Right lobe of liver (tissue), 6 donors: Measurements from ENCODE around the gene VPS33A. TPM values are rescaled to one million over a fixed set of nuclear protein-coding genes. Genes with fewer than 3 reads are reported as not detected.

Experiments
- ATAC-seq, 4 donors: fragments of 200-7000 bp; cut with Tn5 transposase; one replicate each; pipeline ENCODE4 v1.9.1; 2020; ENCODE audit warnings: mild to moderate bottlenecking in 4 of 4, moderate library complexity in 4 of 4
- DNase-seq, 3 donors: peaks; one replicate each; pipeline ENCODE4 v3.0.0-alpha.2; 2020
- H3K27ac ChIP-seq, 3 donors: fragments of 200-600 bp; one replicate each; pipeline ENCODE4 v1.8.0; 2022
- H3K27me3 ChIP-seq, 2 donors: fragments of 200-600 bp; one replicate each; pipeline ENCODE4 v1.8.0; 2022
- H3K36me3 ChIP-seq, 4 donors: fragments of 200-600 bp; sonication (generic) in 1 of 4; one replicate each; pipeline versions ENCODE4 v1.5.1 to v1.8.0; 2017 to 2022; ENCODE audit warnings: control low read depth in 1 of 4
- H3K4me1 ChIP-seq, 4 donors: fragments of 200-600 bp; sonication (generic) in 1 of 4; one replicate each; pipeline versions ENCODE4 v1.5.1 to v1.8.0; 2017 to 2022; ENCODE audit warnings: control low read depth in 1 of 4
- H3K4me3 ChIP-seq, 3 donors: fragments of 200-600 bp; one replicate each; pipeline ENCODE4 v1.8.0; 2022
- H3K9me3 ChIP-seq, 4 donors: fragments of 200-600 bp; sonication (generic) in 1 of 4; one replicate each; pipeline versions ENCODE4 v1.5.1 to v1.8.0; 2017 to 2022; ENCODE audit warnings: control low read depth in 1 of 4
- CTCF ChIP-seq, 4 donors: fragments of 200-600 bp in 3 of 4; fragments of 450-650 bp in 1 of 4; IDR thresholded peaks; one replicate each; pipeline versions ENCODE4 v1.5.1 to v1.8.0; 2016 to 2022; ENCODE audit warnings: antibody characterized with exemption in 4 of 4, mild to moderate bottlenecking in 2 of 4
- POLR2A ChIP-seq: fragments of 450-650 bp; IDR thresholded peaks from one replicate; pipeline ENCODE4 v1.6.1; 2017; ENCODE audit warnings: antibody characterized with exemption, mild to moderate bottlenecking
- WGBS: methylation state at CpG from one replicate; pipeline ENCODE4 v1.1.6; 2018; ENCODE audit warnings: low coverage, low lambda C conversion rate; ENCODE audit not compliant: insufficient coverage; ENCODE audit errors: missing lambda C conversion rate; 5-methylcytosine and 5-hydroxymethylcytosine counted together
- intact Hi-C, 2 donors: fragments of 100-400 bp; cut with DNase I; formaldehyde crosslinking; loops; one replicate each; pipeline versions ENCODE4 v1.11.2 to v1.14.1; 2022
- total RNA-seq, 6 experiments: library from RNA; depleted of rRNA in 2 of 6; stranded (reverse); fragments of >200 nt in 2 of 6; fragmentation: NEBNext Ultra II Directional in 3 of 6; extraction: Animal tissue kit (Norgen Biotek cat#: 25700) in 3 of 6; gene quantifications; one replicate each; pipeline versions ENCODE4 v1.1.0 to v1.2.4, GENCODE V29; 2016 to 2023
- donor health status: DM: no; HTN: yes; CAD: no.
- donor health status: DM: no; HTN: no; CAD: no.
- donor health status: DM: no; HTN: no; CAD: no.
- donor health status: DM: no; HTN: yes; CAD: no.
- donor health status: DM: no; HTN: yes; CAD: no.

VPS33A gene
- total RNA-seq, 6 experiments from 2014 or later = 8.5 to 14.7 (median 11.6) TPM

GRCh38 chr12:122250047-122250446 lies 16.2 kb downstream of the VPS33A start:
- H3K36me3 ChIP-seq = peaks cover 0 to 12% (median 6%) of the 10 kb centered on the region in 4 donors
- no peaks in the 10 kb centered on the region for H3K9me3 ChIP-seq
- TF ChIP-seq CTCF (IDR thresholded peaks at IDR 0.05) (no peak), POLR2A (no peak)
- 98% methylated on average over 5 of the region's 6 CpGs for WGBS
- no peak for DNase-seq
- intact Hi-C loops = no loop called here
- H3K4me3 ChIP-seq = no peak overlapping the region
- ATAC-seq = no peak
- H3K27ac ChIP-seq = no peak overlapping the region
- H3K27me3 ChIP-seq = no peaks in the 10 kb centered on the region
- H3K4me1 ChIP-seq = no peaks in the 10 kb centered on the region

GRCh38 chr12:122245553-122245952 lies 20.7 kb downstream of the VPS33A start:
- intact Hi-C loops = no loop called here
- Histone ChIP-seq H3K27ac (no peak overlapping the region), H3K27me3 (no peaks in the 10 kb centered on the region), H3K36me3 (peaks cover 0 to 32% (median 9%) of the 10 kb centered on the region in 4 donors), H3K4me3 (no peak overlapping the region), H3K4me1 (no peaks in the 10 kb centered on the region), H3K9me3 (no peaks in the 10 kb centered on the region)
- ATAC-seq (no peak), DNase-seq (no peak)
- no peak for TF ChIP-seq CTCF (IDR thresholded peaks at IDR 0.05)
- TF ChIP-seq POLR2A = no peak
- WGBS = 100% methylated on average over 1 of the region's 1 CpG

DNA sequence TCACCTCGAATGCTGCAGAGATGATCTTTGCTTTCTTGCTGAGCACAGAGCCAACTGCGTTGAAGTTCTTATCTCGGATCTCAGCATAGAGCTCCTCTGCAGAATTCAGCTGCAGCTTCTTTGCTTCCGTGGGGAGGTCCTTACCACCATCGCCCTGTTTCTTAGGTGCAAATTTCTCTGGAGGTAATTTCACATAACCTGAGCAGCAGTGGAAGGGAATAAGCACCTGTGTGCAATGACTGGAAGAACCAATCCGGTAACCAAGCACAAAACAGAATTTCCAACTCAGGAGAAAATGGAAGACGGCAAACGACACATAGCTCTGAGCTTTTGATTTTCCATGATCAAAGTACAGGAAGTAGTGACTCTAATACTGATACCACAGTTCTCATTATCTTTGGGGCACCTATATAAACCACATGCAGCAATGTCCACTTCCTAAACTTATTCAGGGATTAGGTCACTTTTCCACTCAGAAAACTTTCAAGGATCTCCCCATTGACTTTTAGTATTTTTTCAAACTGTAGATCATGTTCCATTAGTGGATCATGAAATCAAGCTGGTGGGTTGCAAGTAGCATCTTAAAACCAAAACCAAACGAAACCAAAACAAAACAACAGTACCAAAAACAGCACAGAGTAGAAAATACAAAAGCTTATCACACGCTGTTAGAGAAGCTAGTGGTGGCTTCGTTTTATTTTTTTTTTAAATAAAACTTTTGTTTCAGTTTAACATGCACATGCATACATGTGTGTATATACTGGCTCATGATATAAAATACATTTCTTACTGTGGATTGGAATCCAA lies 21.5 kb downstream of the VPS33A start:
- intact Hi-C loops = no loop called here
- peaks cover 0 to 30% (median 6%) of the 10 kb centered on the region in 4 donors for H3K36me3 ChIP-seq
- no peaks in the 10 kb centered on the region for H3K4me1 ChIP-seq
- DNase-seq (no peak), ATAC-seq (no peak)
- 73% methylated on average over 11 of the region's 11 CpGs for WGBS
- TF ChIP-seq CTCF (IDR thresholded peaks at IDR 0.05) (no peak), POLR2A (no peak)
- H3K27me3 ChIP-seq = no peaks in the 10 kb centered on the region
- no peak overlapping the region for H3K4me3 ChIP-seq
- H3K9me3 ChIP-seq = no peaks in the 10 kb centered on the region
- H3K27ac ChIP-seq = no peak overlapping the region

GRCh38 chr12:122243965-122244364 lies 22.3 kb downstream of the VPS33A start:
- Histone ChIP-seq H3K4me3 (no peak overlapping the region), H3K4me1 (no peaks in the 10 kb centered on the region), H3K27ac (no peak overlapping the region), H3K27me3 (no peaks in the 10 kb centered on the region), H3K36me3 (peaks cover 0 to 23% (median 5%) of the 10 kb centered on the region in 4 donors), H3K9me3 (no peaks in the 10 kb centered on the region)
- TF ChIP-seq POLR2A (no peak), CTCF (IDR thresholded peaks at IDR 0.05) (no peak)
- ATAC-seq = no peak
- no peak for DNase-seq
- WGBS = 69% methylated on average over 6 of the region's 6 CpGs
- intact Hi-C loops = no loop called here
